ENCODE results near the gene DNM2. TPM values are rescaled to one million over a fixed set of nuclear protein-coding genes. Genes with fewer than 3 reads are reported as not detected.
A peak's percentile ranks its signal among the peaks of the same experiment; 100 is the strongest.

The DNM2 gene
- total RNA-seq, 1 donor from 2014 or later = 156 TPM

GRCh38 chr19:10712045-10712444, 5.8 kb upstream of the DNM2 start:
- TF ChIP-seq CTCF (IDR thresholded peaks at IDR 0.05; ENCODE audit: borderline replicate concordance) = no peak
- intact Hi-C loops (cut with micrococcal nuclease) = no loop called here
- Histone ChIP-seq H3K27me3 (ENCODE audit: low read depth) (no peaks in the 10 kb centered on the region), H3K4me1 (peaks cover 4% of the 10 kb centered on the region), H3K9me3 (replicated peaks) (no peaks in the 10 kb centered on the region), H3K36me3 (peaks cover 36% of the 10 kb centered on the region), H3K27ac (replicated peaks) (no peak overlapping the region), H3K4me3 (no peak overlapping the region)
- no peak for DNase-seq

GRCh38 chr19:10712754-10713153, 5.1 kb upstream of the DNM2 start:
- peaks cover 31% of the 10 kb centered on the region for H3K36me3 ChIP-seq
- intact Hi-C loops (cut with micrococcal nuclease) = no loop called here
- no peak overlapping the region for H3K4me3 ChIP-seq
- TF ChIP-seq CTCF (IDR thresholded peaks at IDR 0.05; ENCODE audit: borderline replicate concordance) = no peak
- H3K27me3 ChIP-seq (ENCODE audit: low read depth) = no peaks in the 10 kb centered on the region
- no peak overlapping the region for H3K27ac ChIP-seq (replicated peaks)
- DNase-seq = no peak
- H3K9me3 ChIP-seq (replicated peaks) = no peaks in the 10 kb centered on the region
- peaks cover 5% of the 10 kb centered on the region for H3K4me1 ChIP-seq

- H3K4me1 ChIP-seq = peaks cover 9% of the 10 kb centered on the region
- no peaks in the 10 kb centered on the region for H3K27me3 ChIP-seq (ENCODE audit: low read depth)
- no peak for DNase-seq
- no peaks in the 10 kb centered on the region for H3K9me3 ChIP-seq (replicated peaks)
- no peak for TF ChIP-seq CTCF (IDR thresholded peaks at IDR 0.05; ENCODE audit: borderline replicate concordance)
- no peak overlapping the region for H3K4me3 ChIP-seq
- intact Hi-C loops (cut with micrococcal nuclease) = no loop called here
- no peak overlapping the region for H3K27ac ChIP-seq (replicated peaks)
- peaks cover 26% of the 10 kb centered on the region for H3K36me3 ChIP-seq
Observed at GRCh38 chr19:10713317-10713716, 4.6 kb upstream of the DNM2 start.

- intact Hi-C loops (cut with micrococcal nuclease) = no loop called here
- no peaks in the 10 kb centered on the region for H3K9me3 ChIP-seq (replicated peaks)
- peaks cover 46% of the 10 kb centered on the region for H3K4me1 ChIP-seq
- H3K4me3 ChIP-seq = peak overlapping the region; percentile 51
- TF ChIP-seq CTCF (IDR thresholded peaks at IDR 0.05; ENCODE audit: borderline replicate concordance) = no peak
- H3K36me3 ChIP-seq = peaks cover 14% of the 10 kb centered on the region
- no peaks in the 10 kb centered on the region for H3K27me3 ChIP-seq (ENCODE audit: low read depth)
- DNase-seq = no peak
- peak overlapping the region; percentile 79 for H3K27ac ChIP-seq (replicated peaks)
Observed at GRCh38 chr19:10717054-10717355, 874 bp upstream of the DNM2 start.

GRCh38 chr19:10718205-10719196, 622 bp downstream of the DNM2 start:
- H3K27me3 ChIP-seq (ENCODE audit: low read depth) = no peaks in the 10 kb centered on the region
- peak; percentile 56 for DNase-seq
- H3K4me3 ChIP-seq = peak overlapping the region; percentile 95
- H3K4me1 ChIP-seq = peaks cover 61% of the 10 kb centered on the region
- intact Hi-C loops (cut with micrococcal nuclease) = no loop called here
- no peaks in the 10 kb centered on the region for H3K9me3 ChIP-seq (replicated peaks)
- H3K36me3 ChIP-seq = peaks cover under 1% of the 10 kb centered on the region
- H3K27ac ChIP-seq (replicated peaks) = peak overlapping the region; percentile 99
- no peak for TF ChIP-seq CTCF (IDR thresholded peaks at IDR 0.05; ENCODE audit: borderline replicate concordance)

All from left ventricle myocardium inferior (tissue), 1 donor.